DMS114 treated with DMSO at 0.1 percent for 48 hours (cell line): ENCODE data around the gene IQGAP1.
"Not testable (repeated sequence)": the region's sequence is repeated elsewhere in the genome, so short reads cannot be mapped to it uniquely, and the experiment has no call there.

ENCODE experiments used
- DNase-seq: peaks from one replicate; lab custom pipeline; 2025; ENCODE audit not compliant: unreplicated experiment; lab: John Stamatoyannopoulos, UW

The IQGAP1 gene

GRCh38 chr15:90409587-90409986 is 21.5 kb downstream of the IQGAP1 start:
- not testable (repeated sequence) for DNase-seq

- DNase-seq, result not testable (repeated sequence)
Observed at GRCh38 chr15:90410316-90410715, 22.3 kb downstream of the IQGAP1 start.

- DNase-seq, result no peak
Observed at GRCh38 chr15:90411176-90411575, 23.1 kb downstream of the IQGAP1 start.

DNA sequence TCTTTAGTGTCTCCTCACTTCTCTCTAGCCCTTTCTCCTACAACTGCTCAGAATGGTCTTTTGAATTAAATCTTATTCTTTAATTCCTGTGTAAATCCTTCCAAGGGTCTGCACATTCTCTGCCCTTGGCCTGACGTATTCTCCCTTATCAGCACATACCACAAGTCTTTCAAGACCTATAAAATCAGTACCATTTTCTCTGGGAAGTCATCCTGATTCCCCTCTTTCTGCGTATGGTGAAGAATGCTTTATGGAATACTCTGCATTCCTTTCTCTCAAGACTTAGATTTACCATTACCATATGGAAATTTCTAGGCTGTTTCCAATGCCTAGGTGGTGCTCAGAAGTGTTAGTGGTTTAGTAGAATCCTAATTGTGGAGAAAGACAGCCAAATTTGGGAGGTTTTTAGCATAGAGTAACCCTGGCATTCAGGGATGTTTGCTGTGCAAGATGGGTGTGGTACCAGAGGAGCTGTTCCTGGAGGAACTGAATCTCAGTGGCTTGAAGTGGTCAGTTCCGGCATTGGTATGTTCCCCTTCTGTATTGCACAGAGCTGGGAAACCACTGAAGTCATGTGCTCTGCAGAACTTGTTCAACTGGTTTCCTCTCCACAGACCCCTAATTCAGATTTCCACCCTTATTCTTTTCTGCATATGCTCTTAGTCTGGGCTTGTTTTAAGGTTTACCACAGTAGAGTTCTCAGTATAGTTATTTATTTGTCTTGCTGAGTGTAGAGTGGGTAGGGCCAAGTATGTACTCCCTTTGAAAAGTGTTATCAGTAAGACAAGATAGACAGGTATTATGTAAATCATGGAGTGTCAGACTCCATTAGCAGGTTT is 24.5 kb downstream of the IQGAP1 start:
- DNase-seq, result no peak

- no peak for DNase-seq
Observed at GRCh38 chr15:90413411-90414379, 25.7 kb downstream of the IQGAP1 start.

GRCh38 chr15:90414408-90415028 is 26.5 kb downstream of the IQGAP1 start:
- DNase-seq, result no peak

- DNase-seq, result not testable (repeated sequence)
Observed at GRCh38 chr15:90416052-90416451, 28.0 kb downstream of the IQGAP1 start.

DNA sequence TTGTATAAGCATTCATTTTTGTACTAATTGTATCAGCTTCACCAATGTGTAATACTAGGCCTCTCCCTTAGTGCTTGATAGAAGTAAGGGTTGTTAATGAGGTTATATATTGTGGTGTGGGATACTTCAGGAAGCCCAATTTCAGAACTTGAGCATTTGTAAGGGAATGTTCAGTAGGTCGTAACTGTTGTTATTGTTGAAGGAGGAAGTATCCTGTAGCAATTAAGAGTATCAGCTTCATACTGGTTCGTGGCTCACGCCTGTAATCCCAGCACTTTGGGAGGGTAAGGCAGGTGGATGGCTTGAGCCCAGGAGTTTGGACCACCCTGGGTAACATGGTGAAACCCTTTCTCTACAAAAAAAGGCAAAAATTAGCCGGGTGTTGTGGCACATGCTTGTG is 30.6 kb downstream of the IQGAP1 start:
- DNase-seq, result no peak

DNA sequence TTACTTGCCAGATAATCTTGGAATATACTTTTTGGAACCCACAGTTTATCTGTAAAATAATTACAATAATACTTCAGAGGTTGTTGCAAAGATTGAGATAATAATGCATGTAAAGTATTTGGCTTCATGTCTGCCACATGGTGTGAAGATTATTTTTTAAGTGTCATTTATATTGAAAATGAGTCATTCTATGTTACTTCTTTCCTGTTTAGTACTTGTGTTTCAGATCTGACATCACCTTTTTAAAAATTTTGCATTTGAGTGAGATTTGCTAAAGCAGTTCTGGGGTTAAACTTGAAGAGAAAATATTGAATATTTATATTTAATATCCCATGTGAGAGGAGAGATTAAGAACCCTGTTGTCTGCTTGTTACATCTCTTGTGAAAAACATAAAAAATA is 31.2 kb downstream of the IQGAP1 start:
- no peak for DNase-seq

DNA sequence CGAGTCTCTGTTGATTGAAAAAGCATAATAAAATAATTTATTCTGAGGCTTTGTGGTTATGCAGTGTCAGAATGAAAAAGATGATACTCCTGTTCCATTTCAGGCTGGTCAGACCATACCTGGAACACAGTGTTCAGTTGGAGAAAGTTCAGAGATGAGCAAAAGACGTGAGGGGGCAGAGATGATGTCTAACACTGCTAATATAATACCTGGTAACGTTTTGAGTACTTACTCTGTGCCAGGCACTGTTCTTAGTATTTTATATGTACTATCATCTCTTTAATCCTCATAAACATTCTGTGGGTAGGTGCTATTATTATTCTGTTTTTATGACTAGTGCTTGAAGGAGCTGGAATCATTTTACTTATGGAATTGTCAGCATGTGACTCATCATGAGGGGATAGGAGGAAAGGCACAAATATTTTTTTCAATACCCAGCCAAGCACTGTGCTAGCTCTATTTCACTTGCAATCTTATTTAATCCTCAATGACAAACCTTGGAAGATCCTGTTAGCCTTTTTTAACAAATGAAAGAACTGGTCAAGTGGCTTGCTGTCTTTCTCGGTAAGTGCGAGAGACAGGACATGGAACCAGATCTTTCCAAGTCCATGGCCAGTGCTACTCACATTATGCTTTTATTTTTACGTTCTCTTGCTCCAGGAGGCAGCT is 31.8 kb downstream of the IQGAP1 start:
- no peak for DNase-seq

- DNase-seq, result no peak
Observed at GRCh38 chr15:90420451-90420850, 32.4 kb downstream of the IQGAP1 start.

DNA sequence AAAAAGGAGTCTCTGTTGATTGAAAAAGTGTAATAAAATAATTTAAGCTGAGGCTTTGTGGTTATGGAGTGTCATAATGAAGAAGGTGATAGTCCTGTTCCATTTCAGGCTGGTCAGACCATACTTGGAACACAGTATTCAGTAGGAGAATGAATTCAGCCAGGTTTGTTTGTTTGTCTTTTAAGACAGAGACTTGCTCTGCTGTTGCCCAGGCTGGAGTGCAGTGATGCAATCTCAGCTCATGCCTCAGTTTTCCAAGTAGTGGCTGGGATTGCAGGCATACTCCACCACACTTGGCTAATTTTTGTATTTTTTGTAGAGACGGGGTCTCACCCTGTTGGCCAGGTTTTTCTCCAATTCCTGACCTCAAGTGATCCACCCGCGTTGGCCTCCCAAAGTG is 33.5 kb downstream of the IQGAP1 start:
- DNase-seq, result no peak

DNA sequence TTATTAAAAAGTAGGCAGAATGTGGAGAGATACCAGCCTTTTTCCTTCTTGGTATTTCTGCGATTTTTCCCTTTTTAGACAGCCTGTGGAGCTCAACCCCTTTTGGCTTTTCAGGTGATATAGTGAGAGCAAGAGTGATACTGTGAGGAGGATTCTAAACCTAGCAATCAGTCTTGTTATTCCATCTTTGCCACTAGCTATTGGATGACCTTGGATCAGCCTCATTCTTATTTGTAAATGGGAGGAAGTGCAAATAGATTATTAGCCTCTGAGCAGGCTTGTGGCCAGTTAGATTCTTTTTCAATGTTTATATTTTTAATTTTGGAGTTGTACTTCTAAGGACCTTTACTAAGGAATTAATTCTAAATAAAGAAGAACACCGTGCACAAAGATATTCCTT is 34.0 kb downstream of the IQGAP1 start:
- no peak for DNase-seq

DNA sequence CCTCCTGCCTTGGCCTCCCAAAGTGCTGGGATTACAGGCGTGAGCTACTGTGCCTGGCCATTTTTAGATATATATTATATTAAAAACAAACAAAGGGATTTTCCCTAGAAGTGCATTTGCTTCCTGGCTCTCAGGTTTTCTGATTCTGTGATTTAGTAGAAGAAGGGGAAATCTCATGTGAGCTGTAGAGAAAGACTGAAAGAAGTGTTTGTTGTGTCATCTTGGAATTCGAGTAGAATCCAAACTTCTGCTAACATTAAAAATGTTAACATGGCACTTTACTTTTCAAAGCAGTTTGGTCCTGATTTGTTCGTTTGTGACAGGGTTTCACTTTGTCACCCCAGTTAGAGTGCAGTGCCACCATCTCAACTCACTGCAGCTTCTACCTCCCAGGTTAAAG is 34.9 kb downstream of the IQGAP1 start:
- no peak for DNase-seq

DNA sequence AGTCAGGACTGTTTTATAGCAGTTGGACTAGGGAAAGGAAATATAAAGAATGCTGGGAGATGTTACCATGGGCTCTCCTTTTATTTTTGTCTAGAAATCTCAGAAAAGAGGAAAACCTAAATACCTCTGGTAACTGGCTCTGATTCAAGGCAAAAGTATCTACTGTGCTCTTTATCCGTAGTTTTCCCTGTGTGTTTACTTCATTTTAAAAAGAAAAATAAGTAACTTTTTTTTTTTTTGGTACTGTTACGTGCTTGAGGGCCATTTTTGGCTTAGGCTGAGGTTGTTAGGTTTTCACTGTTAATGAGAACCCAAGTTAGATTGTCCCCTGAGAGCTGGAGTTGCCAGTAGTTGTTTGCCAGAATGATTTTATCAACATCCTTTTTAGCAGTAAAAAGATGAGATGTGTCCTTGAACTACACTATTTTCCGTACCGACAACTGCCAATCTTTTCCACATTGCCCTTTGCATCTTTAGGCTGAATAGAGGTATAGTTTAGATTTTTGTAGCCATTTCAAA is 35.8 kb downstream of the IQGAP1 start:
- no peak for DNase-seq

DNA sequence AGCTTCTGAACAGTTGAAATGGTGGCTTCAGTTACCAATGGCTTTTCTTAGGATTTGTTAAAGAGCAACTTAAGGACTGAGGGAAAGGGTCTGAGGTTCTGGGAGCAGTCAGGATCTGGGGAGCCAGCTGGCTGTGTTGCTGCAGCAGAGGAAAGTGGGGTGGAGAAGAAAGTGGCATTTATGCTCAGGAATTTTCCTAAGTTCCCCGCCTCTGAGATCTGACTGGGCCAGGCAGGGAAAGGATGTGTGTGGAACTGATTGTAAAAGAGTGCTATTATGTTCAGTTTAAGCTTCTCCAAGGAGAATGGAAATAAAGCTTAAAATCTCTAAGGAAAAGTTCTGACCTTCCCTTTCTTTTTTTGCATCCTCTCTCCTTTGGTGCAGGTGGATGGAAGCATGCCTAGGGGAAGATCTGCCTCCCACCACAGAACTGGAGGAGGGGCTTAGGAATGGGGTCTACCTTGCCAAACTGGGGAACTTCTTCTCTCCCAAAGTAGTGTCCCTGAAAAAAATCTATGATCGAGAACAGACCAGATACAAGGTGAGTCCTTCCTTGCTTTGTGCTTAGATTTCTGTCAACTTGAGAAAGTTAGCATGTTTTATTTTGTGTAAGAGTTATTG is 37.8 kb downstream of the IQGAP1 start:
- DNase-seq, result no peak

- DNase-seq, result no peak
Observed at GRCh38 chr15:90427185-90427584, 39.1 kb downstream of the IQGAP1 start.

- DNase-seq, result no peak
Observed at GRCh38 chr15:90432253-90432652, 44.2 kb downstream of the IQGAP1 start.

GRCh38 chr15:90435652-90436337 is 47.8 kb downstream of the IQGAP1 start:
- DNase-seq, result no peak

DNA sequence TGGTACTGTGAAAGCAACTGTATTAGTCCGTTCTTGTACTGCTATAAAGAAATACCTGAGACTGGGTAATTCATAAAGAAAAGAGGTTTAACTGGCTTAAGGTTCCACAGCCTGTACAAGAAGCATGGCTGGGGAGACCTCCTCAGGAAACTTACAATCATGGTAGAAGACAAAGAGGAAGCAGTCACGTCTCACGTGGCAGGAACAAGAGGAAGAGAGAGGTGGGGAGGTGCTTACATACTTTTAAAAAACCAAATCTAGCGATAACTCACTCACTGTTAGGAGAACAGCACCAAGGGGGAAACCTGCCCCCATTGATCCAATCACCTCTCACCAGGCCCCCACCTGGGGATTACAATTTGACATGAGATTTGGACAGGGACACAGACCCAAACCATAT is 48.9 kb downstream of the IQGAP1 start:
- no peak for DNase-seq
